NCI-H748 treated with DMSO at 0.1 percent for 48 hours (cell line): ENCODE data around the gene GABBR2.

Experiments
- DNase-seq: peaks from one replicate; lab custom pipeline; 2025; lab: John Stamatoyannopoulos, UW

Gene GABBR2

GRCh38 chr9:98255578-98256296 lies 453.0 kb downstream of the GABBR2 start, which contains the start of gene TBC1D2:
TSS of gene TBC1D2 (minus strand) at chr9:98255649. CDS start at chr9:98255541, 108 bp downstream.
- DNase-seq = peak; percentile 92

GRCh38 chr9:98255061-98255577 lies 453.6 kb downstream of the GABBR2 start:
- DNase-seq = no peak

- DNase-seq = no peak
These were observed 454.3 kb downstream of the GABBR2 start for GRCh38 chr9:98254228-98255060.

GRCh38 chr9:98253565-98253964 lies 455.2 kb downstream of the GABBR2 start:
- DNase-seq = no peak

GRCh38 chr9:98251551-98251950 lies 457.2 kb downstream of the GABBR2 start:
- no peak for DNase-seq

GRCh38 chr9:98249771-98250170 lies 459.0 kb downstream of the GABBR2 start:
- DNase-seq = no peak

GRCh38 chr9:98248737-98249474 lies 459.8 kb downstream of the GABBR2 start:
- no peak for DNase-seq

GRCh38 chr9:98247831-98248657 lies 460.7 kb downstream of the GABBR2 start:
- DNase-seq = no peak

GRCh38 chr9:98242426-98242825 lies 466.3 kb downstream of the GABBR2 start:
- DNase-seq = no peak

GRCh38 chr9:98241357-98242300 lies 467.1 kb downstream of the GABBR2 start:
- DNase-seq = no peak

GRCh38 chr9:98240475-98240874 lies 468.3 kb downstream of the GABBR2 start:
- no peak for DNase-seq
